Measurements from ENCODE around the gene RALGPS2. TPM values are rescaled to one million over a fixed set of nuclear protein-coding genes. Genes with fewer than 3 reads are reported as not detected.

RALGPS2 gene
- total and polyA plus RNA-seq, 7 donors: 6.6 to 24.3 (median 14.3) TPM

DNA sequence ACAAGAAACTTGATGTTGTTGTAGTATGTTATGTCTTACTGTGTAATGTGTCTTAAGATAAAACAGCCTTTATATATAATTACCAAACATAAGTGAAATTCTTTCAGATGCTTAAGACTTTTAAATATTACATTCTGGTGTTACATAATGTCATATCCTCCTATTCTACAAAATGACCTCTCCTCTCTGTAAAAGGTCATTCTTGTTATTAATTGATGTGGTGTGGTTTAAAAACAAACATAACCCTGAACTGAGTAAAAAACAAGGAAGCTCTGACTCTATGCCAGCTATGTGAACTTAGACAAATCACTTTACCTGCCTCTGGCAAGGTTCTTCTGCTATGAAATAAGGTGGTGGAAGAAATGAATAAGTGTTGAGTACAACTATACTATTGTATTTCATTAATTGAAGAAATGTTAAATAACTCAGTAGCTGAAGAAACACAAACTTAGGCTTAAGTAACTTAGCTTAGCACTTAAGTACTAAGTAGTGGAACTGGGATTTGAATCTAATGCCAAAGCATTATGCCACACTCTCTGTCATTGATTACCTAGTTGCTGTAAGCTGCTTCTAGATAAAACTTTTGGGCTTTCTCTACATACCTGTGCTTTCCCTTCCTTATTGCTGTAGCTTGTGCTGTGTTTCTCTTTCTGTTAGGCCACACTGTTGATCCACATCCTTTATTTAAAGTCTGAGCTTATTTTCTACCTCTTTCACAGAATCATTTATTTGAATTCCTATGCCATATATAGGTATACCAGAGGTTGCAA lies 146.7 kb downstream of the RALGPS2 start:
- no peak for DNase-seq
- Histone ChIP-seq H3K4me3 (peak overlapping the region in 3 of 4 donors; percentile 45 to 56 (median 54)), H3K27ac (peak overlapping the region; percentile 74 to 80 (median 77)), H3K4me1 (peaks cover 0 to 25% (median 22%) of the 10 kb centered on the region in 4 donors), H3K9me3 (no peaks in the 10 kb centered on the region), H3K27me3 (no peaks in the 10 kb centered on the region), H3K36me3 (no peaks in the 10 kb centered on the region)
- intact Hi-C loops (cut with DNase I): loop anchor here (2.0 to 5.0 kb wide), 2 partner anchors 61 to 131 kb away; no protein-coding TSS in a partner anchor
- no peak for TF ChIP-seq POLR2AphosphoS5 (IDR thresholded peaks at IDR 0.05)
- no peak for TF ChIP-seq CTCF (IDR thresholded peaks at IDR 0.05)
- TF ChIP-seq EP300 (IDR thresholded peaks at IDR 0.05): no peak
- no peak for TF ChIP-seq POLR2A (IDR thresholded peaks at IDR 0.05)

GRCh38 chr1:178874966-178875365 lies 149.9 kb downstream of the RALGPS2 start:
- no peaks in the 10 kb centered on the region for H3K36me3 ChIP-seq
- no peak for DNase-seq
- no peaks in the 10 kb centered on the region for H3K9me3 ChIP-seq
- 96 to 97% methylated on average over 2 of the region's 2 CpGs for WGBS, 2 donors
- intact Hi-C loops (cut with DNase I): loop anchor here (5.0 kb wide), 1 partner anchor 127 kb away; no protein-coding TSS in a partner anchor
- no peaks in the 10 kb centered on the region for H3K27me3 ChIP-seq
- no peak overlapping the region for H3K27ac ChIP-seq
- TF ChIP-seq POLR2AphosphoS5 (IDR thresholded peaks at IDR 0.05): no peak
- no peak for TF ChIP-seq CTCF (IDR thresholded peaks at IDR 0.05)
- TF ChIP-seq EP300 (IDR thresholded peaks at IDR 0.05): no peak
- no peak for TF ChIP-seq POLR2A (IDR thresholded peaks at IDR 0.05)
- no peak overlapping the region for H3K4me3 ChIP-seq
- H3K4me1 ChIP-seq: peaks cover 0 to 20% (median 17%) of the 10 kb centered on the region in 4 donors

GRCh38 chr1:178875936-178876335 lies 150.9 kb downstream of the RALGPS2 start:
- Histone ChIP-seq H3K4me1 (peaks cover 0 to 20% (median 17%) of the 10 kb centered on the region in 4 donors), H3K4me3 (no peak overlapping the region), H3K36me3 (no peaks in the 10 kb centered on the region), H3K9me3 (no peaks in the 10 kb centered on the region), H3K27me3 (no peaks in the 10 kb centered on the region), H3K27ac (no peak overlapping the region)
- intact Hi-C loops (cut with DNase I): no loop called here
- no peak for TF ChIP-seq POLR2AphosphoS5 (IDR thresholded peaks at IDR 0.05)
- no peak for TF ChIP-seq CTCF (IDR thresholded peaks at IDR 0.05)
- no peak for TF ChIP-seq POLR2A (IDR thresholded peaks at IDR 0.05)
- TF ChIP-seq EP300 (IDR thresholded peaks at IDR 0.05): no peak
- no peak for DNase-seq

DNA sequence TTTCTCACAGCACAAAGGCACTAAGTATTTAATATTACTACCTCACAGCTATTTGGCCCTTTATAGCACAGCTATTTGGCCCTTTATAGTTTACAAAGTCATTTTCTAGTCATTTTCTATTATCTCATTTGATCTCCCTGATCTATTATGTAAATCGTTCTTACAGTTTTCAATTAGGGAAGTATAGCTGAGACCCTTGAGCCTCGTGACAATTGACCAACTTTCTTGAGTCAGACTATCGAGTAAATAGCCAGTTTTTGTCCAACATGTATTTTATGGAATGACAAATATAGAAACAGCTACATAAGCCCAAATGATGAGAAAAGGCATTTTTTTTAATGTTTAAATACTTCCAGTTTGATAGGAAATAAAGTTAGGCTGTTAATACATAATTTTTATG lies 152.9 kb downstream of the RALGPS2 start:
- Histone ChIP-seq H3K4me1 (peaks cover 0 to 2% (median 0%) of the 10 kb centered on the region in 4 donors), H3K27ac (no peak overlapping the region), H3K4me3 (no peak overlapping the region), H3K27me3 (no peaks in the 10 kb centered on the region), H3K36me3 (no peaks in the 10 kb centered on the region), H3K9me3 (no peaks in the 10 kb centered on the region)
- TF ChIP-seq EP300 (IDR thresholded peaks at IDR 0.05) (no peak), CTCF (IDR thresholded peaks at IDR 0.05) (no peak), POLR2A (IDR thresholded peaks at IDR 0.05) (no peak), POLR2AphosphoS5 (IDR thresholded peaks at IDR 0.05) (no peak)
- WGBS, 2 donors: 88% methylated on average over 3 of the region's 3 CpGs
- no peak for DNase-seq
- intact Hi-C loops (cut with DNase I): no loop called here

Data from sigmoid colon (tissue), 7 donors.